GM18511 (cell line): ENCODE measurements around the gene NBAS.
"Not testable (repeated sequence)": the region's sequence is repeated elsewhere in the genome, so short reads cannot be mapped to it uniquely, and the experiment has no call there.

ENCODE experiments used
- ATAC-seq: cut with Tn5 transposase; IDR thresholded peaks from one replicate; pipeline ENCODE4 v1.9.1; 2021; ENCODE audit warnings: mild to moderate bottlenecking, moderate library complexity; ENCODE audit not compliant: unreplicated experiment

NBAS gene

GRCh38 chr2:15278296-15278695 is 282.8 kb downstream of the NBAS start:
- ATAC-seq = no peak

GRCh38 chr2:15275346-15275745 is 285.8 kb downstream of the NBAS start:
- no peak for ATAC-seq

GRCh38 chr2:15273452-15273851 is 287.7 kb downstream of the NBAS start:
- ATAC-seq = no peak

GRCh38 chr2:15272942-15273341 is 288.2 kb downstream of the NBAS start:
- no peak for ATAC-seq

- no peak for ATAC-seq
These were observed 289.1 kb downstream of the NBAS start for GRCh38 chr2:15271941-15272542.

GRCh38 chr2:15271276-15271675 is 289.9 kb downstream of the NBAS start:
- no peak for ATAC-seq

- no peak for ATAC-seq
These were observed 292.1 kb downstream of the NBAS start for GRCh38 chr2:15269043-15269442.

GRCh38 chr2:15265889-15266288 is 295.2 kb downstream of the NBAS start:
- ATAC-seq = no peak

GRCh38 chr2:15263976-15264685 is 297.0 kb downstream of the NBAS start:
- no peak for ATAC-seq

GRCh38 chr2:15262792-15263191 is 298.3 kb downstream of the NBAS start:
- no peak for ATAC-seq

- ATAC-seq = no peak
These were observed 300.3 kb downstream of the NBAS start for GRCh38 chr2:15260835-15261234.

GRCh38 chr2:15260196-15260595 is 300.9 kb downstream of the NBAS start:
- ATAC-seq = no peak

GRCh38 chr2:15259356-15259756 is 301.8 kb downstream of the NBAS start:
- ATAC-seq = no peak

- not testable (repeated sequence) for ATAC-seq
These were observed 302.7 kb downstream of the NBAS start for GRCh38 chr2:15258385-15258784.

GRCh38 chr2:15253835-15254286 is 307.3 kb downstream of the NBAS start:
- no peak for ATAC-seq

- ATAC-seq = no peak
These were observed 307.9 kb downstream of the NBAS start for GRCh38 chr2:15253247-15253646.

- no peak for ATAC-seq
These were observed 309.4 kb downstream of the NBAS start for GRCh38 chr2:15251753-15252152.

GRCh38 chr2:15250946-15251345 is 310.2 kb downstream of the NBAS start:
- not testable (repeated sequence) for ATAC-seq

GRCh38 chr2:15246870-15247269 is 314.3 kb downstream of the NBAS start:
- no peak for ATAC-seq

- no peak for ATAC-seq
These were observed 317.4 kb downstream of the NBAS start for GRCh38 chr2:15243762-15244161.

GRCh38 chr2:15242936-15243461 is 318.1 kb downstream of the NBAS start:
- no peak for ATAC-seq

GRCh38 chr2:15241929-15242328 is 319.2 kb downstream of the NBAS start:
- ATAC-seq = no peak
